GM12878 (cell line): Measurements from ENCODE around the gene A3GALT2. TPM values are rescaled to one million over a fixed set of nuclear protein-coding genes. Genes with fewer than 3 reads are reported as not detected.

ENCODE experiments used
- ATAC-seq: fragments of 200-7000 bp; cut with Tn5 transposase; 3 replicates; pipeline ENCODE4 v1.9.1; 2020; ENCODE audit warnings: mild to moderate bottlenecking, moderate library complexity
- BruUV-seq: library from RNA; stranded (reverse); fragments of 400-500 nt; replicated peaks from 2 replicates; lab custom pipeline; 2021; lab: Mats Ljungman, UMichigan
- CTCF ChIA-PET: fragments of 300-600 bp; sonication (Branson Sonifier 250); formaldehyde crosslinking; extraction: SDS; loops from one replicate; lab custom pipeline; 2021; ENCODE audit warnings: inconsistent platforms; lab: Yijun Ruan, JAX
- POLR2A ChIA-PET: fragments of 350-600 bp; formaldehyde crosslinking; extraction: SDS; loops from one replicate; lab custom pipeline; 2021; ENCODE audit warnings: inconsistent platforms; lab: Charles Lee
- RAD21 ChIA-PET: fragments of 300-600 bp; sonication (Branson Sonifier 250); formaldehyde crosslinking; loops from one replicate; lab custom pipeline; 2023; ENCODE audit warnings: antibody characterized with exemption; ENCODE audit not compliant: unreplicated experiment; lab: Charles Lee
- SMC1A ChIA-PET: fragments of 300-600 bp; sonication (Branson Sonifier 250); formaldehyde crosslinking; loops from one replicate; lab custom pipeline; 2023; ENCODE audit not compliant: unreplicated experiment, uncharacterized antibody; lab: Charles Lee
- DNase-seq: peaks from one replicate; pipeline ENCODE4 v3.0.0-alpha.2; 2011; ENCODE audit warnings: low read depth, low spot score
- FAIRE-seq: peaks from 3 replicates; lab custom pipeline; 2011; peaks lifted over from hg19 to GRCh38; lab: Jason Lieb, UNC
- H2AFZ ChIP-seq: 2 replicates; pipeline ENCODE4 v1.6.0; 2011; ENCODE audit warnings: low read depth, low read length, control low read depth; ENCODE audit not compliant: control insufficient read depth
- H3K27ac ChIP-seq: 2 replicates; pipeline ENCODE4 v1.5.1; 2011; ENCODE audit warnings: control low read depth; ENCODE audit not compliant: control insufficient read depth, insufficient read depth
- H3K27me3 ChIP-seq, 2 experiments: replicated peaks in 1 of 2; 2 replicates each; pipeline versions ENCODE4 v1.6.0 to v1.6.1; 2011; ENCODE audit warnings: low read length in 1 of 2; ENCODE audit not compliant: control insufficient read depth in 2 of 2, insufficient read depth in 2 of 2
- H3K36me3 ChIP-seq, 2 experiments: 2 replicates each; pipeline ENCODE4 v1.5.1; 2011; ENCODE audit warnings: low read length in 1 of 2; ENCODE audit not compliant: control insufficient read depth in 2 of 2, insufficient read depth in 2 of 2
- H3K4me1 ChIP-seq: 2 replicates; pipeline ENCODE4 v1.6.1; 2011; ENCODE audit warnings: mild to moderate bottlenecking, low read length, moderate library complexity, mixed read lengths; ENCODE audit not compliant: control insufficient read depth, insufficient read depth
- H3K4me2 ChIP-seq: 2 replicates; pipeline ENCODE4 v1.6.0; 2011; ENCODE audit warnings: control low read depth; ENCODE audit not compliant: control insufficient read depth, insufficient read depth
- H3K4me3 ChIP-seq: fragments of 200-600 bp; sonication (generic); 2 replicates; pipeline ENCODE4 v1.5.1; 2016
- H3K79me2 ChIP-seq: 2 replicates; pipeline ENCODE4 v1.6.0; 2011; ENCODE audit warnings: low read length; ENCODE audit not compliant: control insufficient read depth, insufficient read depth
- H3K9ac ChIP-seq: 2 replicates; pipeline ENCODE4 v1.8.0; 2011; ENCODE audit warnings: low read length, control low read depth, mixed read lengths; ENCODE audit not compliant: control insufficient read depth, insufficient read depth
- H3K9me3 ChIP-seq: replicated peaks from 3 replicates; pipeline ENCODE4 v1.5.1; 2011; ENCODE audit warnings: mild to moderate bottlenecking, low read length; ENCODE audit not compliant: control insufficient read depth, insufficient read depth
- H4K20me1 ChIP-seq: 2 replicates; pipeline ENCODE4 v1.6.0; 2011; ENCODE audit not compliant: control insufficient read depth, insufficient read depth
- BACH1 ChIP-seq: fragments of 450-650 bp; IDR thresholded peaks from 2 replicates; pipeline ENCODE4 v1.6.1; 2017; ENCODE audit warnings: mild to moderate bottlenecking, borderline replicate concordance
- CEBPB ChIP-seq, 2 experiments: fragments of 150-350 bp in 1 of 2; IDR thresholded peaks; 2 replicates each; pipeline ENCODE4 v1.6.1; 2012 to 2014; ENCODE audit warnings: low read depth in 2 of 2, low read length in 2 of 2, borderline replicate concordance in 1 of 2, inconsistent platforms in 1 of 2
- CUX1 ChIP-seq: IDR thresholded peaks from 2 replicates; pipeline ENCODE4 v1.6.1; 2012; ENCODE audit warnings: improper control_type of control experiment, low read depth, low read length; ENCODE audit not compliant: insufficient replicate concordance
- HDAC6 ChIP-seq: fragments of 200-600 bp; sonication (generic); IDR thresholded peaks from one replicate; pipeline ENCODE4 v1.8.0; 2017; ENCODE audit warnings: antibody characterized with exemption; ENCODE audit not compliant: unreplicated experiment
- IKZF2 ChIP-seq, 2 experiments: fragments of 450-650 bp; IDR thresholded peaks; 2 replicates each; pipeline ENCODE4 v1.6.1; 2017; ENCODE audit warnings: mild to moderate bottlenecking in 2 of 2, moderate library complexity in 2 of 2
- IRF5 ChIP-seq: fragments of 450-650 bp; IDR thresholded peaks from 2 replicates; pipeline ENCODE4 v1.6.1; 2017; ENCODE audit warnings: borderline replicate concordance
- RB1 ChIP-seq: fragments of 450-650 bp; formaldehyde crosslinking; IDR thresholded peaks from 2 replicates; pipeline ENCODE4 v1.6.1; 2017; ENCODE audit warnings: mild to moderate bottlenecking, borderline replicate concordance
- USF1 ChIP-seq: IDR thresholded peaks from 2 replicates; pipeline ENCODE4 v1.6.1; 2011; ENCODE audit warnings: borderline replicate concordance, low read depth, mild to moderate bottlenecking, moderate library complexity, mixed read lengths, low read length; ENCODE audit not compliant: insufficient read depth; ENCODE audit errors: extremely low read length
- WRNIP1 ChIP-seq: IDR thresholded peaks from 2 replicates; pipeline ENCODE4 v1.6.1; 2011; ENCODE audit warnings: low read depth, low read length, improper control_type of control experiment, borderline replicate concordance
- YBX1 ChIP-seq: fragments of 450-650 bp; IDR thresholded peaks from 2 replicates; pipeline ENCODE4 v1.6.1; 2016; ENCODE audit warnings: antibody characterized with exemption
- WGBS: methylation state at CpG from one replicate; pipeline ENCODE4 v1.1.6; 2016; ENCODE audit warnings: low lambda C conversion rate; ENCODE audit not compliant: insufficient replicate concordance, insufficient coverage; ENCODE audit errors: missing lambda C conversion rate; 5-methylcytosine and 5-hydroxymethylcytosine counted together
- in situ Hi-C: fragments of 300-500 bp; cut with MboI; formaldehyde crosslinking; loops from 9 replicates; pipeline ENCODE4 v1.14.3; 2018; ENCODE audit warnings: mixed read lengths
- intact Hi-C: fragments of 100-400 bp; cut with micrococcal nuclease; formaldehyde crosslinking; loops from one replicate; pipeline ENCODE4 v1.14.2; 2022; ENCODE audit not compliant: unreplicated experiment
- polyA plus RNA-seq, 11 experiments: library from polyadenylated mRNA; depleted of rRNA in 4 of 11; unstranded in 6 of 11; stranded (reverse) in 5 of 11; fragments of >200 nt; fragmentation: Nextera tagmentation in 4 of 11; fragmentation: Illumina TruSeq in 1 of 11; extraction: Ambion mirVana in 4 of 11; extraction: Trizol in 1 of 11; gene quantifications; 1 replicate in 1 of 11; 2 replicates in 10 of 11; pipeline versions ENCODE4 v1.2.1 to v1.2.3, GENCODE V29; 2011 to 2016; ENCODE audit warnings: inconsistent platforms in 2 of 11, missing spikeins in 2 of 11, low read depth in 1 of 11
- total RNA-seq, 4 experiments: library from RNA; depleted of rRNA in 3 of 4; stranded (reverse); fragments of >200 nt in 3 of 4; fragmentation: Illumina TruSeq in 1 of 4; extraction: Trizol in 1 of 4; gene quantifications; 2 replicates each; pipeline versions ENCODE4 v1.2.1 to v1.2.3, GENCODE V29; 2013 to 2021

A3GALT2 gene
- total and polyA plus RNA-seq, 10 of the 15 experiments (the other 5 are each of a cell fraction or from before 2014, with no cell fraction given), result not detected

- TF ChIP-seq CEBPB (IDR thresholded peaks at IDR 0.05; ENCODE audit: borderline replicate concordance in 1 of 2, low read depth in 2 of 2, low read length in 2 of 2), result no peak
- no peak for TF ChIP-seq WRNIP1
Measured at GRCh38 chr1:33305816-33306652, 14.9 kb downstream of the A3GALT2 start (continued).

GRCh38 chr1:33305016-33305415, 15.9 kb downstream of the A3GALT2 start:
- no peak for DNase-seq
- no peak for ATAC-seq
- Histone ChIP-seq H4K20me1 (no peaks in the 10 kb centered on the region), H3K4me1 (no peaks in the 10 kb centered on the region), H3K27ac (no peak overlapping the region), H2AFZ (no peak overlapping the region), H3K9me3 (no peaks in the 10 kb centered on the region), H3K9ac (no peak overlapping the region), H3K4me3 (no peak overlapping the region), H3K4me2 (no peak overlapping the region), H3K79me2 (no peaks in the 10 kb centered on the region), H3K36me3 (no peaks in the 10 kb centered on the region), H3K27me3 (no peaks in the 10 kb centered on the region; a peak in 1 of 4 replicates)
- ChIA-PET RAD21 (no interaction called here), SMC1A (interaction anchor here (2.3 kb wide), 1 partner anchor 9 kb away, joined by 6 read pairs; no protein-coding TSS in a partner anchor), CTCF (interaction anchor here (0.9 to 4.1 kb wide), 2 partner anchors 9 kb away, joined by 3 to 28 read pairs; no protein-coding TSS in a partner anchor), POLR2A (no interaction called here)
- FAIRE-seq, result no peak
- WGBS, result 66% methylated on average over 5 of the region's 5 CpGs
- intact Hi-C loops (no loop called here), in situ Hi-C loops (no loop called here)
- BruUV-seq, result no TSS peak
- TF ChIP-seq IKZF2 (IDR thresholded peaks at IDR 0.05) (no peak), RB1 (no peak), USF1 (no peak), BACH1 (no peak), YBX1 (no peak), CUX1 (no peak), HDAC6 (no peak), IRF5 (no peak)
